Muscle layer of colon (tissue), 2 donors: ENCODE results near the gene DNAH9.

ENCODE experiments used
- H3K27ac ChIP-seq: one replicate; pipeline ENCODE4 v1.7.0; 2013; ENCODE audit warnings: low read depth, mild to moderate bottlenecking, low read length, moderate library complexity
- H3K27me3 ChIP-seq, 2 donors: one replicate each; pipeline ENCODE4 v1.7.0; 2013; ENCODE audit warnings: low read length in 2 of 2, mild to moderate bottlenecking in 2 of 2; ENCODE audit not compliant: insufficient read depth in 2 of 2, control insufficient read depth in 1 of 2
- H3K36me3 ChIP-seq: one replicate; pipeline ENCODE4 v1.7.0; 2013; ENCODE audit warnings: mild to moderate bottlenecking, low read length; ENCODE audit not compliant: insufficient read depth
- H3K4me1 ChIP-seq: one replicate; pipeline ENCODE4 v1.7.0; 2013; ENCODE audit warnings: mild to moderate bottlenecking, low read length; ENCODE audit not compliant: insufficient read depth
- H3K4me3 ChIP-seq, 2 donors: one replicate each; pipeline ENCODE4 v1.7.0; 2013; ENCODE audit warnings: low read length in 2 of 2, low read depth in 1 of 2, mild to moderate bottlenecking in 1 of 2, moderate library complexity in 1 of 2
- H3K9ac ChIP-seq: one replicate; pipeline ENCODE4 v1.7.0; 2013; ENCODE audit warnings: low read length
- H3K9me3 ChIP-seq: one replicate; pipeline ENCODE4 v1.7.0; 2013; ENCODE audit warnings: mild to moderate bottlenecking, low read length
- donor health status: abdominal sarcoma.
- donor health status: Adenocarcinoma of cecum.

Gene DNAH9

GRCh38 chr17:11853321-11854151 is 255.3 kb downstream of the DNAH9 start:
- no peaks in the 10 kb centered on the region for H3K27me3 ChIP-seq
- H3K4me1 ChIP-seq, result no peaks in the 10 kb centered on the region
- no peak overlapping the region for H3K27ac ChIP-seq
- no peaks in the 10 kb centered on the region for H3K36me3 ChIP-seq
- no peak overlapping the region for H3K4me3 ChIP-seq
- H3K9me3 ChIP-seq, result no peaks in the 10 kb centered on the region
- H3K9ac ChIP-seq, result no peak overlapping the region

GRCh38 chr17:11855306-11855705 is 257.0 kb downstream of the DNAH9 start:
- no peaks in the 10 kb centered on the region for H3K27me3 ChIP-seq
- H3K4me3 ChIP-seq, result no peak overlapping the region
- no peaks in the 10 kb centered on the region for H3K36me3 ChIP-seq
- H3K9ac ChIP-seq, result no peak overlapping the region
- no peak overlapping the region for H3K27ac ChIP-seq
- H3K4me1 ChIP-seq, result no peaks in the 10 kb centered on the region
- no peaks in the 10 kb centered on the region for H3K9me3 ChIP-seq

- Histone ChIP-seq H3K9me3 (no peaks in the 10 kb centered on the region), H3K9ac (no peak overlapping the region), H3K36me3 (no peaks in the 10 kb centered on the region), H3K4me3 (no peak overlapping the region), H3K27me3 (no peaks in the 10 kb centered on the region), H3K4me1 (no peaks in the 10 kb centered on the region), H3K27ac (no peak overlapping the region)
Observed at GRCh38 chr17:11857006-11857405, 258.7 kb downstream of the DNAH9 start.

- Histone ChIP-seq H3K27ac (no peak overlapping the region), H3K9ac (no peak overlapping the region), H3K9me3 (no peaks in the 10 kb centered on the region)
Observed at GRCh38 chr17:11869680-11870394, 271.6 kb downstream of the DNAH9 start.

GRCh38 chr17:11871773-11872172 is 273.5 kb downstream of the DNAH9 start:
- Histone ChIP-seq H3K27me3 (no peaks in the 10 kb centered on the region), H3K4me3 (no peak overlapping the region), H3K4me1 (no peaks in the 10 kb centered on the region), H3K27ac (no peak overlapping the region), H3K9me3 (no peaks in the 10 kb centered on the region), H3K36me3 (no peaks in the 10 kb centered on the region), H3K9ac (no peak overlapping the region)

More at GRCh38 chr17:11869680-11870394, 271.6 kb downstream of the DNAH9 start:
- H3K4me3 ChIP-seq, result no peak overlapping the region
- H3K36me3 ChIP-seq, result no peaks in the 10 kb centered on the region
- H3K4me1 ChIP-seq, result no peaks in the 10 kb centered on the region
- H3K27me3 ChIP-seq, result no peaks in the 10 kb centered on the region

- Histone ChIP-seq H3K27me3 (no peaks in the 10 kb centered on the region), H3K27ac (no peak overlapping the region), H3K4me3 (no peak overlapping the region)
Observed at GRCh38 chr17:11874756-11875155, 276.5 kb downstream of the DNAH9 start.

GRCh38 chr17:11880714-11881113 is 282.4 kb downstream of the DNAH9 start:
- Histone ChIP-seq H3K9ac (no peak overlapping the region), H3K27ac (no peak overlapping the region), H3K4me3 (no peak overlapping the region), H3K36me3 (no peaks in the 10 kb centered on the region), H3K27me3 (no peaks in the 10 kb centered on the region), H3K4me1 (no peaks in the 10 kb centered on the region), H3K9me3 (no peaks in the 10 kb centered on the region)

More at GRCh38 chr17:11874756-11875155, 276.5 kb downstream of the DNAH9 start:
- Histone ChIP-seq H3K9ac (no peak overlapping the region), H3K9me3 (no peaks in the 10 kb centered on the region), H3K4me1 (no peaks in the 10 kb centered on the region), H3K36me3 (no peaks in the 10 kb centered on the region)

- Histone ChIP-seq H3K9ac (no peak overlapping the region), H3K27ac (no peak overlapping the region), H3K4me3 (no peak overlapping the region), H3K27me3 (no peaks in the 10 kb centered on the region), H3K36me3 (no peaks in the 10 kb centered on the region), H3K9me3 (no peaks in the 10 kb centered on the region), H3K4me1 (no peaks in the 10 kb centered on the region)
Observed at GRCh38 chr17:11882716-11883115, 284.4 kb downstream of the DNAH9 start.

GRCh38 chr17:11885051-11885450 is 286.8 kb downstream of the DNAH9 start:
- Histone ChIP-seq H3K27ac (no peak overlapping the region), H3K36me3 (no peaks in the 10 kb centered on the region), H3K9me3 (no peaks in the 10 kb centered on the region), H3K27me3 (no peaks in the 10 kb centered on the region), H3K4me1 (no peaks in the 10 kb centered on the region), H3K9ac (no peak overlapping the region), H3K4me3 (no peak overlapping the region)

- Histone ChIP-seq H3K27me3 (no peaks in the 10 kb centered on the region), H3K9ac (no peak overlapping the region), H3K9me3 (no peaks in the 10 kb centered on the region), H3K27ac (no peak overlapping the region), H3K4me1 (no peaks in the 10 kb centered on the region), H3K4me3 (no peak overlapping the region), H3K36me3 (no peaks in the 10 kb centered on the region)
Observed at GRCh38 chr17:11889266-11889665, 291.0 kb downstream of the DNAH9 start.

- Histone ChIP-seq H3K27me3 (no peaks in the 10 kb centered on the region), H3K4me1 (no peaks in the 10 kb centered on the region)
Observed at GRCh38 chr17:11893862-11894261, 295.6 kb downstream of the DNAH9 start.

More at GRCh38 chr17:11893862-11894261, 295.6 kb downstream of the DNAH9 start:
- H3K9ac ChIP-seq, result no peak overlapping the region
- no peaks in the 10 kb centered on the region for H3K36me3 ChIP-seq
- no peaks in the 10 kb centered on the region for H3K9me3 ChIP-seq
- H3K4me3 ChIP-seq, result no peak overlapping the region
- no peak overlapping the region for H3K27ac ChIP-seq
